Uterus (tissue), 2 donors: Measurements from ENCODE around the gene NBEA.

Source experiments
- POLR2A ChIP-seq, 2 donors: fragments of 450-650 bp; IDR thresholded peaks; one replicate each; pipeline ENCODE4 v1.6.1; 2016; ENCODE audit warnings: antibody characterized with exemption in 2 of 2, mild to moderate bottlenecking in 1 of 2, moderate library complexity in 1 of 2
- TF ChIP-seq, protein P1 (sequence below), 4 experiments: fragments of 200-600 bp in 2 of 4; fragments of 450-650 bp in 2 of 4; sonication (generic) in 2 of 4; IDR thresholded peaks; one replicate each; pipeline ENCODE4 v1.5.1; 2016 to 2019; ENCODE audit warnings: antibody characterized with exemption in 4 of 4, mild to moderate bottlenecking in 2 of 4, moderate library complexity in 1 of 4

GRCh38 chr13:35526577-35526976 lies 584.5 kb downstream of the NBEA start:
- TF ChIP-seq, protein P1, sequence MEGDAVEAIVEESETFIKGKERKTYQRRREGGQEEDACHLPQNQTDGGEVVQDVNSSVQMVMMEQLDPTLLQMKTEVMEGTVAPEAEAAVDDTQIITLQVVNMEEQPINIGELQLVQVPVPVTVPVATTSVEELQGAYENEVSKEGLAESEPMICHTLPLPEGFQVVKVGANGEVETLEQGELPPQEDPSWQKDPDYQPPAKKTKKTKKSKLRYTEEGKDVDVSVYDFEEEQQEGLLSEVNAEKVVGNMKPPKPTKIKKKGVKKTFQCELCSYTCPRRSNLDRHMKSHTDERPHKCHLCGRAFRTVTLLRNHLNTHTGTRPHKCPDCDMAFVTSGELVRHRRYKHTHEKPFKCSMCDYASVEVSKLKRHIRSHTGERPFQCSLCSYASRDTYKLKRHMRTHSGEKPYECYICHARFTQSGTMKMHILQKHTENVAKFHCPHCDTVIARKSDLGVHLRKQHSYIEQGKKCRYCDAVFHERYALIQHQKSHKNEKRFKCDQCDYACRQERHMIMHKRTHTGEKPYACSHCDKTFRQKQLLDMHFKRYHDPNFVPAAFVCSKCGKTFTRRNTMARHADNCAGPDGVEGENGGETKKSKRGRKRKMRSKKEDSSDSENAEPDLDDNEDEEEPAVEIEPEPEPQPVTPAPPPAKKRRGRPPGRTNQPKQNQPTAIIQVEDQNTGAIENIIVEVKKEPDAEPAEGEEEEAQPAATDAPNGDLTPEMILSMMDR (IDR thresholded peaks at IDR 0.05): no peak
- TF ChIP-seq POLR2A (IDR thresholded peaks at IDR 0.05): no peak
